Measurements from ENCODE around the gene AMN.

DNA sequence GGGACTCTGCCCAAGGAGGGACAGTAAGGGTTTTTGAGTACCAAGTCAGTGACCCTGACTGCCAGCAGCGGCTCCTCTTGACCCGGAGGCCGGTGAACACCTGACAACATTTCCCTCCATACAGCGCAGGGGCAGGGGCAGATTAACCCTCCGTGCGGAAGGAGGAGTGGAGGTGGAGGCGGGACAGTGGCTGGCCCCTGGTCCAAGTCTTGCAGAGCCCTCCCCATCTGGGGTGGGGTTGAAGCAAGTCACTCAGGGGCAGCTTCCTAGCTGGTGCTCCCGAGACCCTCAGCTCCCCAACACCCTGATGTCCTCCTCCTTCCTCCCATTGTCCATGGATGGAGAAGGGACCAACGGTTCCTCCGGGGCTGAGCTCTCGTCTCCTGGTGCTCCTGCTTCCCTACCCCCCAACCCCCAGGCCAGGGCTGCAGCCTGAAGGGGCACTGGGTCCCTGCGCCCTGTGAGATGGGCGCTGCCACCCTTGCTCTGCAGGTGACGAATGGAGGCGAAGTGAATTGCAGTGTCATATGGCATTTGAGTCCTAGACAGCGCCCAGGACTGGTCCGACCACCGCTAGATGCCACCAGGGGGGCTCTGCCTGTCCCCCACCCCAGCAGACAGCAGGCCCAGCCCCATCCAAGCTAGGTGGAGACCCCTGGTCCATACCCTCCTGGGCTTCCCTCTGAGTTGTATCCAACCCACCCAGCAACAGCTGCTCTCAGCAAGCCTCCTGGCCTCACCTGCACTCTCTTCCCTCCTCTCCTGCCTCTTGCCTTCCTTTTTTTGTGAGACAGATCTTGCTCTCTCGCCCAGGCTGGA lies 7.0 kb upstream of the AMN start:
- TF ChIP-seq POLR2A (IDR thresholded peaks at IDR 0.05; ENCODE audit: extremely low read depth, insufficient read length) (no peak), MYC (IDR thresholded peaks at IDR 0.05; ENCODE audit: low read depth, low read length) (no peak)
- TF ChIP-seq, protein P1, sequence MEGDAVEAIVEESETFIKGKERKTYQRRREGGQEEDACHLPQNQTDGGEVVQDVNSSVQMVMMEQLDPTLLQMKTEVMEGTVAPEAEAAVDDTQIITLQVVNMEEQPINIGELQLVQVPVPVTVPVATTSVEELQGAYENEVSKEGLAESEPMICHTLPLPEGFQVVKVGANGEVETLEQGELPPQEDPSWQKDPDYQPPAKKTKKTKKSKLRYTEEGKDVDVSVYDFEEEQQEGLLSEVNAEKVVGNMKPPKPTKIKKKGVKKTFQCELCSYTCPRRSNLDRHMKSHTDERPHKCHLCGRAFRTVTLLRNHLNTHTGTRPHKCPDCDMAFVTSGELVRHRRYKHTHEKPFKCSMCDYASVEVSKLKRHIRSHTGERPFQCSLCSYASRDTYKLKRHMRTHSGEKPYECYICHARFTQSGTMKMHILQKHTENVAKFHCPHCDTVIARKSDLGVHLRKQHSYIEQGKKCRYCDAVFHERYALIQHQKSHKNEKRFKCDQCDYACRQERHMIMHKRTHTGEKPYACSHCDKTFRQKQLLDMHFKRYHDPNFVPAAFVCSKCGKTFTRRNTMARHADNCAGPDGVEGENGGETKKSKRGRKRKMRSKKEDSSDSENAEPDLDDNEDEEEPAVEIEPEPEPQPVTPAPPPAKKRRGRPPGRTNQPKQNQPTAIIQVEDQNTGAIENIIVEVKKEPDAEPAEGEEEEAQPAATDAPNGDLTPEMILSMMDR (IDR thresholded peaks at IDR 0.05; ENCODE audit: low read depth, low read length): no peak
- TF ChIP-seq, protein P2, sequence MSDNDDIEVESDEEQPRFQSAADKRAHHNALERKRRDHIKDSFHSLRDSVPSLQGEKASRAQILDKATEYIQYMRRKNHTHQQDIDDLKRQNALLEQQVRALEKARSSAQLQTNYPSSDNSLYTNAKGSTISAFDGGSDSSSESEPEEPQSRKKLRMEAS (IDR thresholded peaks at IDR 0.05; ENCODE audit: low read depth, low read length): no peak
